Nephron (organoid): ENCODE measurements around the gene ZNF317.

ENCODE experiments used
- H3K27ac Mint-ChIP-seq, 3 experiments: 2 replicates each; pipeline ENCODE4 v1.8.0; 2020; ENCODE audit warnings: mixed read lengths in 3 of 3, mild to moderate bottlenecking in 2 of 3, moderate library complexity in 1 of 3
- H3K27me3 Mint-ChIP-seq: 2 replicates; pipeline ENCODE4 v1.8.0; 2021; ENCODE audit warnings: low read depth, mild to moderate bottlenecking, moderate library complexity, mixed read lengths
- H3K36me3 Mint-ChIP-seq: 2 replicates; pipeline ENCODE4 v1.8.0; 2020; ENCODE audit warnings: low read depth, mixed read lengths
- H3K4me1 Mint-ChIP-seq: 2 replicates; pipeline ENCODE4 v1.8.0; 2020; ENCODE audit warnings: mixed read lengths
- H3K4me3 Mint-ChIP-seq, 3 experiments: 2 replicates each; pipeline ENCODE4 v1.8.0; 2020; ENCODE audit warnings: mild to moderate bottlenecking in 3 of 3, mixed read lengths in 3 of 3, moderate library complexity in 2 of 3
- H3K9me3 Mint-ChIP-seq: 2 replicates; pipeline ENCODE4 v1.8.0; 2020; ENCODE audit warnings: mixed read lengths
- TF ChIP-seq, protein P1 (sequence below), 3 experiments: fragments of 200-600 bp; sonication (generic); IDR thresholded peaks; one replicate each; pipeline ENCODE4 v1.5.0; 2021; ENCODE audit warnings: antibody characterized with exemption in 3 of 3; ENCODE audit not compliant: unreplicated experiment in 3 of 3

Gene ZNF317

DNA sequence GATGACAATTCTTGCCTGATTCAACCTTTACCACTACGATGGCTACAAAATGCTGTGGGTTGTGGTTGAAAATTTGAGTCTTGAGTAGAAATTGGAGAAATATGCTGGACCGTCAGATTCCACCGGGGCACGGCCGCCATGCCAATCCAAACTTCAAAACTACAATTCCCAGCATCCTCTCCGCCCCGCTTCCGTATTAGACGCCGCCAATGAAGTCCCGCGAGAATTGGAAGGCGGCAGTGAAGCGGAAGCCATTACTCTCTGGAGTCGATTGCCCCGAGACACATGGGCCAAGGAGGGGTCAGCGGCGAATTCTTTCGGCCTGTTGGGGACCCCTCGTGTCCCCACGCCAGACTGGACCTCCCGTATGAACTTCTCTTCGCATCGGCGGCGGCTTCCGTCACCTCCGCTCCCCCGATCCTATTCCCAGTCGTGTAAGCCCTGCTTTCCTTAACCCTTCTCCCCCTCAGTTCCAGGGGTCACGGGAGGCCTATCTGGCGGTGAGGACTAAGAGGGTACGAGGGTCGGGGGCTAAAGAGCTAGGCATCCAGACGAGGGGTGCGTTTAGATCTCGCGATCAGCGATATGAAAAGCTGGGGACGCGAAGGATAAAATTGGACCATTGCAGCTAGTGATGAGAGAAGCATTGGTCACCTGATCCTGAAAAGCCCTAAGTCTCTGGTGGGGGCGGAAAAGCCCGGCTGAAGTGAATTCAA, at the start of gene ZNF317:
ZNF317 (plus strand) TSS at position 239 of the 716 bp plus-strand sequence. CDS start 15,620 bp downstream, outside the sequence.
- TF ChIP-seq, protein P1, sequence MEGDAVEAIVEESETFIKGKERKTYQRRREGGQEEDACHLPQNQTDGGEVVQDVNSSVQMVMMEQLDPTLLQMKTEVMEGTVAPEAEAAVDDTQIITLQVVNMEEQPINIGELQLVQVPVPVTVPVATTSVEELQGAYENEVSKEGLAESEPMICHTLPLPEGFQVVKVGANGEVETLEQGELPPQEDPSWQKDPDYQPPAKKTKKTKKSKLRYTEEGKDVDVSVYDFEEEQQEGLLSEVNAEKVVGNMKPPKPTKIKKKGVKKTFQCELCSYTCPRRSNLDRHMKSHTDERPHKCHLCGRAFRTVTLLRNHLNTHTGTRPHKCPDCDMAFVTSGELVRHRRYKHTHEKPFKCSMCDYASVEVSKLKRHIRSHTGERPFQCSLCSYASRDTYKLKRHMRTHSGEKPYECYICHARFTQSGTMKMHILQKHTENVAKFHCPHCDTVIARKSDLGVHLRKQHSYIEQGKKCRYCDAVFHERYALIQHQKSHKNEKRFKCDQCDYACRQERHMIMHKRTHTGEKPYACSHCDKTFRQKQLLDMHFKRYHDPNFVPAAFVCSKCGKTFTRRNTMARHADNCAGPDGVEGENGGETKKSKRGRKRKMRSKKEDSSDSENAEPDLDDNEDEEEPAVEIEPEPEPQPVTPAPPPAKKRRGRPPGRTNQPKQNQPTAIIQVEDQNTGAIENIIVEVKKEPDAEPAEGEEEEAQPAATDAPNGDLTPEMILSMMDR (IDR thresholded peaks at IDR 0.05; ENCODE audit: unreplicated experiment in 3 of 3): no peak
- H3K36me3 Mint-ChIP-seq: peaks cover 50% of the 10 kb centered on the region
- H3K27me3 Mint-ChIP-seq: no peaks in the 10 kb centered on the region
- peak within 1 kb of the TSS; percentile 98 to 100 (median 99) for H3K4me3 Mint-ChIP-seq
- H3K27ac Mint-ChIP-seq: peak within 1 kb of the TSS; percentile 82 to 97 (median 95)
- H3K9me3 Mint-ChIP-seq: peaks cover 19% of the 10 kb centered on the region
- peaks cover 13% of the 10 kb centered on the region for H3K4me1 Mint-ChIP-seq

DNA sequence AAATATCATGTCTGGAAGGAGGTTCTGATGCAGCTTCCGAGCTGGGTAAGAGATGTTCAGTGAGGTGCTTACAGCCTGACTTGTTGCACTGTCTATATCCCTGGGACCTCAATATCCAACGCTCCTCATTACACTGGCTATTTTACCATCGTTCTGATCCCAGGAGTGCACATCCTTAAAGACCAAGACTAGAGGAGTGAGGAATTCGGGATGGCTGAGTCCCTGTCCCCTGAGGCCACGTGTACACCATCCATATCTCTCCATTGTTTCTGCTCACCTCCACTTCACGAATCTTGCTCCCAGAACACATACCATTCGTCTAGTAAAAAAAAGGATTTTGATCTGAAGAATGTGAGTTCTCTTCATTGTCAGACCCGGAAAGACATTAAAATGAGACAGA, 32.8 kb upstream of the ZNF317 start, which contains the start of gene OR7G2:
OR7G2 (minus strand) TSS at position 101 of the 400 bp plus-strand sequence. CDS start 4,232 bp downstream, outside the sequence.
- no peaks in the 10 kb centered on the region for H3K4me1 Mint-ChIP-seq
- H3K27me3 Mint-ChIP-seq: peaks cover 4% of the 10 kb centered on the region
- H3K27ac Mint-ChIP-seq: no peak within 1 kb of the TSS
- TF ChIP-seq, protein P1 (IDR thresholded peaks at IDR 0.05; ENCODE audit: unreplicated experiment in 3 of 3): no peak
- H3K9me3 Mint-ChIP-seq: peaks cover 17% of the 10 kb centered on the region
- no peaks in the 10 kb centered on the region for H3K36me3 Mint-ChIP-seq
- no peak within 1 kb of the TSS for H3K4me3 Mint-ChIP-seq

DNA sequence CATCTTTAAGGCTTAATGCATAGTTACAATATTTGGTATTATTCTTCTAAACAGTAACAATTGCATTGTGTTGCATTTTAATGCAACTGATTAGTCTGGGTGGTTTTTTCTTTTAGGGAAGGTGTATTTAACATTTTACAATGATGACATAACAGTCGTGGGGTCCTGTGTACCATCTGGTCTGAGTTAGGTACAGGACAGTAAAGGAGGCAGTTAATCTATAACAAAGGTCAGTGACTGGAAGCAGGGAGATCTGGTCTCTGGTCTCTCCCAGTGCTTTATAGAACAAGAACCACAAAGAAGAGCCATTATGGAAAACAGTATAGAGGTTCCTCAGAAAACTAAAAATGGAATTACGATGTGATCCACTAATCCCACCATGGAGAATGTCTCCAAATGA, 30.2 kb upstream of the ZNF317 start:
- no peak overlapping the region for H3K27ac Mint-ChIP-seq
- TF ChIP-seq, protein P1 (IDR thresholded peaks at IDR 0.05; ENCODE audit: unreplicated experiment in 3 of 3): no peak
- H3K27me3 Mint-ChIP-seq: peaks cover 4% of the 10 kb centered on the region
- no peaks in the 10 kb centered on the region for H3K4me1 Mint-ChIP-seq
- H3K9me3 Mint-ChIP-seq: peaks cover 12% of the 10 kb centered on the region
- no peak overlapping the region for H3K4me3 Mint-ChIP-seq
- no peaks in the 10 kb centered on the region for H3K36me3 Mint-ChIP-seq

DNA sequence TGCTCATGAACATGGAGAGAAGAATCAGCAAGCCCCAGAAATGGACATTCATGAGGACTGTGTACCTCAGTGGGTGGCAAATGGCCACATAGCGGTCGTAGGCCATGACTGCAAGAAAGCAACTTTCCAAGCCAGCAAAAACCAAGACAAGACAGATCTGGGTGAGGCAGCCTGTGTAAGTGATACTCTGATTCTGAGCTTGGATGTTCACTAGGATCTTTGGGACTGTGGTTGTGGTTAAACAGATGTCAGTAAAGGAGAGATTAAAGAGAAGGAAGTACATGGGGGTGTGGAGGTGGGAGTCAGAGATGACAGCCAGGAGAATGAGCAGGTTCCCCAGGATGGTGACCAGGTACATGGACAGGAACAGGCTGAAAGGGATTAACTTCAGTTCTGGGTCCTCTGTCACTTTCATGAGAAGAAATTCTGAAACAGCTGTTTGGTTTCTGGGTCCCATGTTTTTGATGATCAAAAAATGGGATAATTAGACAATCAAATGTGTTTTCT, 24.8 kb upstream of the ZNF317 start, which contains the start of gene OR7G1:
OR7G1 (minus strand) TSS at position 457 of the 507 bp plus-strand sequence; CDS start at position 457, 0 bp downstream.
- no peaks in the 10 kb centered on the region for H3K4me1 Mint-ChIP-seq
- H3K9me3 Mint-ChIP-seq: peaks cover 3% of the 10 kb centered on the region
- no peak within 1 kb of the TSS for H3K4me3 Mint-ChIP-seq
- TF ChIP-seq, protein P1 (IDR thresholded peaks at IDR 0.05; ENCODE audit: unreplicated experiment in 3 of 3): no peak
- H3K27me3 Mint-ChIP-seq: peaks cover 8% of the 10 kb centered on the region
- no peak within 1 kb of the TSS for H3K27ac Mint-ChIP-seq
- no peaks in the 10 kb centered on the region for H3K36me3 Mint-ChIP-seq

DNA sequence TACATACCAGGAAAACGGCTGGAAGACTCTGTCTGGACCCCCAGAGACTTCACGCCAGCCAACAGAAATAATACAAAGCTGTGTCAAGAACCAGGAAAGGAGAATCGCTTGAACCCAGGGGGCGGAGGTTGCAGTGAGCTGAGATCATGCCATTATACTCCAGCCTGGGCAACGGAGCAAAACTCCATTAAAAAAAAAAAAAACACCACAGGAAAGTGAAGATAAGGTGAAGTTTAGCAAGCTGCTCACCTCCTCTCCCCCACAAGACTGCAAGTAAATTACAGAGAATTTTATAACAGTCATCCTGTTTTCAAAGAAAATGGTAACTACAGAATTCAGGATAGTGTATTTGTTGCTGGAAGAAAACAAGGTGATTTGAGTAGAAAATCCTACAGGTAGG, 23.6 kb upstream of the ZNF317 start:
- Mint-ChIP-seq H3K4me3 (no peak overlapping the region), H3K27ac (no peak overlapping the region), H3K27me3 (peaks cover 8% of the 10 kb centered on the region), H3K36me3 (no peaks in the 10 kb centered on the region), H3K4me1 (no peaks in the 10 kb centered on the region), H3K9me3 (peaks cover 3% of the 10 kb centered on the region)
- TF ChIP-seq, protein P1 (IDR thresholded peaks at IDR 0.05; ENCODE audit: unreplicated experiment in 3 of 3): no peak
